GM12872 (cell line): Measurements from ENCODE around the gene ZKSCAN3.

Experiments used
- CTCF ChIP-seq: IDR thresholded peaks from 3 replicates; pipeline ENCODE4 v1.5.1; 2011; ENCODE audit warnings: low read depth, mild to moderate bottlenecking, low read length, moderate library complexity; ENCODE audit not compliant: insufficient read depth

ZKSCAN3 gene

GRCh38 chr6:28326371-28326948 is 23.3 kb upstream of the ZKSCAN3 start:
- TF ChIP-seq CTCF: no peak

- TF ChIP-seq CTCF: no peak
These were observed 19.7 kb upstream of the ZKSCAN3 start for GRCh38 chr6:28330041-28330440.

GRCh38 chr6:28333047-28333446 is 16.7 kb upstream of the ZKSCAN3 start:
- TF ChIP-seq CTCF: no peak

GRCh38 chr6:28333599-28334018 is 16.1 kb upstream of the ZKSCAN3 start:
- TF ChIP-seq CTCF: no peak

- TF ChIP-seq CTCF: no peak
These were observed 15.3 kb upstream of the ZKSCAN3 start for GRCh38 chr6:28334286-28335039.

GRCh38 chr6:28335040-28335563 is 14.6 kb upstream of the ZKSCAN3 start:
- TF ChIP-seq CTCF: no peak

- no peak for TF ChIP-seq CTCF
These were observed 14.0 kb upstream of the ZKSCAN3 start, which contains the start of gene ZSCAN31 for GRCh38 chr6:28335564-28336283. ZSCAN31 (minus strand) TSS chr6:28336148; CDS start chr6:28329683, 6,465 bp downstream.
